NCI-H2227 (cell line): Measurements from ENCODE around the gene CHADL.
"Not testable (repeated sequence)": the region's sequence is repeated elsewhere in the genome, so short reads cannot be mapped to it uniquely, and the experiment has no call there.

Experiments
- DNase-seq: peaks from one replicate; lab custom pipeline; 2025; ENCODE audit not compliant: unreplicated experiment; lab: John Stamatoyannopoulos, UW

CHADL gene, protein sequence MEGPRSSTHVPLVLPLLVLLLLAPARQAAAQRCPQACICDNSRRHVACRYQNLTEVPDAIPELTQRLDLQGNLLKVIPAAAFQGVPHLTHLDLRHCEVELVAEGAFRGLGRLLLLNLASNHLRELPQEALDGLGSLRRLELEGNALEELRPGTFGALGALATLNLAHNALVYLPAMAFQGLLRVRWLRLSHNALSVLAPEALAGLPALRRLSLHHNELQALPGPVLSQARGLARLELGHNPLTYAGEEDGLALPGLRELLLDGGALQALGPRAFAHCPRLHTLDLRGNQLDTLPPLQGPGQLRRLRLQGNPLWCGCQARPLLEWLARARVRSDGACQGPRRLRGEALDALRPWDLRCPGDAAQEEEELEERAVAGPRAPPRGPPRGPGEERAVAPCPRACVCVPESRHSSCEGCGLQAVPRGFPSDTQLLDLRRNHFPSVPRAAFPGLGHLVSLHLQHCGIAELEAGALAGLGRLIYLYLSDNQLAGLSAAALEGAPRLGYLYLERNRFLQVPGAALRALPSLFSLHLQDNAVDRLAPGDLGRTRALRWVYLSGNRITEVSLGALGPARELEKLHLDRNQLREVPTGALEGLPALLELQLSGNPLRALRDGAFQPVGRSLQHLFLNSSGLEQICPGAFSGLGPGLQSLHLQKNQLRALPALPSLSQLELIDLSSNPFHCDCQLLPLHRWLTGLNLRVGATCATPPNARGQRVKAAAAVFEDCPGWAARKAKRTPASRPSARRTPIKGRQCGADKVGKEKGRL

DNA sequence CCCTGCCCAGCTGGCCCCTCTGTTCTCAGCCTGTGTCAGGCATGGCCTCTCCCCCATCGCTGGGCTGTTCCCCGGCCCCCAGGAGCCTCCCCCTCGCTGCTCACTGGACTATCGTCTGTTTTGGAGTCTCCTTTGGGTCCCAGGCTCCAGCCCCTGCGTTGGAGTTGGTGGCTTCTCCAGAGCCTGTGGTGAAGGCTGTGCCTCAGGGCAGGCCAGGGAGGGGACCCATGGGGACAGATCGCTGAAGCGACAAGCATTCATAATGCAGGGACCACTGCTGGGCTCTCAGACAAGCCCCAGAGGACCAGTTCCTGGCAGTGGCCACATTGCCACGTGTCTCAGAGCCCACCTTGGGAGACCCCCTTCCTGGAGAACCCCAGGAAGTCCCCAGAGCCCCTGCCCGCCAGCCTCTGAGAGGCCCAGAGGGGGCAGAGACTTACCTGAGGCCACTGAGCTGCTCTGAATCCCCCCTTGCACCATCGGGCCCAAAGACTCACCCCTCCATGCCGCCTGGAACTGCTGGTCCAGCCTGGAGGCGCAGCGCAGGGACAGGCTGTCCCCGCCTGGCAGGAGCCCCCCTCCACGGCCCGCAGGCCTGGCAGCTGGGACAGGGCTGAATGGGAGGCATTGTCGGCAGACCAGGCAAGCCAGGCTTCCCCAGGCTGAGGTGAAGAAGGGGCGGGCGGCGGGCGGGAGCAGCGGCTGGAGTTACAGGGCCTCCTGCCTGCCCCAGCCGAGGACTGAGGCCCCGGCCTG, at the start of gene CHADL:
TSS of gene CHADL (minus strand) at position 555 of the 756 bp plus-strand sequence. CDS start at position 505, 50 bp downstream.
- peak; percentile 13 for DNase-seq

DNA sequence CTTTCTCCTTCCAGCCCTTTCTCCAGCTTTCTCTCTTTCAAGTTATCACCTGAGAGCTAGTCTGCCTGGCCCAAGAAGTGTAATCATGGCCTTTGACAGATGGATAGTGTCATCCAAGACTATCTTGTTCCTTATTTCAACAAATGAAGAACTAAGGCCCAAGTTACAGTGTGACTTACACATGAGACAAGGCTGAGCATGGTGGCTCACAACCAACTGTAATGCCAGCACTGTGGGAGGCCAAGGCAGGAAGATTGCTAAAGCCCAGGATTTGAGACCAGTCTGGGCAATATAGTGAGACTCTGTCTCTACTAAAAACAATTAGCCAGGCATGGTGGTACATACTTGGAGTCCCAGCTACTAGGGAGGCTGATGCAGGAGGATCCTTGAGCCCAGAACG, 48.9 kb upstream of the CHADL start:
- DNase-seq: no peak

DNA sequence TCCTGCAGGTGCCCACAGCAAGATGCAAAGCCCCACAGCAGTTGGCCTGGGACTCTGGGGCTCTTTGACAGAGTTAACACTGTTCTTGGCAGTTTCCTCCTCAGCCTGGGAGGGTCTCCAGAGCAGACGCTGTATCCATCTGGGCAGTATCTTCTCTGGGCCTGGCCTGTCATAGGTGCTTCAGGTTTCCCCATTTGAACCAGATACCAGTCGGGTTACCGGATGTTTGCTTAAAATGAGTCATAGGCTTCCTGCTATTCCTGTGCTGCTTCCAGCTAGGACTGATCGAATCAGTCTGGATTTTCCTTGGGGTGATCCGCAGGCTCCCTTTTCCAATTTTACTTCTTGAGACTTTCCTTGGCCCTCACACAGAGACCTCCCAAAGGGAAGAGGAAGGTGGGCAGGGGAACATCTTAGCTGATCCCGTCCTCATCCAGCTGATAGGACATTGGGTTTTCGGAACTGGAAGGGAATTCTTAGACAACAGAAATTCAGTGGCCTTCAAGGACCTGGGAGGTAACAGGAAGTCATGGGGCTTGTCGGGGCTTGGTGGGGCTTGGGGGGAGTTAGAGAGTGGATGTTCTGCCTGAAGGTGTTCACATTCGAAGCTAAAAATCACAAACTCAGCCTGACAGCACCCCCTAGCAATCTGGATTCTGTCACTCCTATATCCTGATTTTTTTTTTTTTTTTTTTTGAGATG, 47.7 kb upstream of the CHADL start:
- no peak for DNase-seq

DNA sequence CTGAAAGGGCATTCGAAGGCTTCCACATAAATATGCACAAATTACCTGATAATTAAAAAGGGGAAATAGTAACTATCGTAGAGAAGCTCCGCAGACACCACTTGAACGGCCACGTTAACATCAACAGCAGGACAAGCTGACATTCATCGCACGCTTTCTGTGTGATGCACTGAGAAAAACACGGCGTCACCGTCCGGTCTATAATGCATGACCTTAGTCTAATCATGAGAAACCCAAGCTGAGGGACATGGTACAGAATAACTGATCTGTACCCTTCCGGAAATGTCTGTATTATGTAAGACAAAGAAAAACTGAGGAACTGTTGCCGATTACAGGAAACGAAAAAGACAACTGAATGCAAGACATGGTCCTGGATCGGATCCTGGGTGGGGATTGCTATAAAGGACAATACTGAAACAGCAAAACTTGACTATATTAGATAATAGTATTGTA, 45.9 kb upstream of the CHADL start:
- DNase-seq: peak; percentile 54

DNA sequence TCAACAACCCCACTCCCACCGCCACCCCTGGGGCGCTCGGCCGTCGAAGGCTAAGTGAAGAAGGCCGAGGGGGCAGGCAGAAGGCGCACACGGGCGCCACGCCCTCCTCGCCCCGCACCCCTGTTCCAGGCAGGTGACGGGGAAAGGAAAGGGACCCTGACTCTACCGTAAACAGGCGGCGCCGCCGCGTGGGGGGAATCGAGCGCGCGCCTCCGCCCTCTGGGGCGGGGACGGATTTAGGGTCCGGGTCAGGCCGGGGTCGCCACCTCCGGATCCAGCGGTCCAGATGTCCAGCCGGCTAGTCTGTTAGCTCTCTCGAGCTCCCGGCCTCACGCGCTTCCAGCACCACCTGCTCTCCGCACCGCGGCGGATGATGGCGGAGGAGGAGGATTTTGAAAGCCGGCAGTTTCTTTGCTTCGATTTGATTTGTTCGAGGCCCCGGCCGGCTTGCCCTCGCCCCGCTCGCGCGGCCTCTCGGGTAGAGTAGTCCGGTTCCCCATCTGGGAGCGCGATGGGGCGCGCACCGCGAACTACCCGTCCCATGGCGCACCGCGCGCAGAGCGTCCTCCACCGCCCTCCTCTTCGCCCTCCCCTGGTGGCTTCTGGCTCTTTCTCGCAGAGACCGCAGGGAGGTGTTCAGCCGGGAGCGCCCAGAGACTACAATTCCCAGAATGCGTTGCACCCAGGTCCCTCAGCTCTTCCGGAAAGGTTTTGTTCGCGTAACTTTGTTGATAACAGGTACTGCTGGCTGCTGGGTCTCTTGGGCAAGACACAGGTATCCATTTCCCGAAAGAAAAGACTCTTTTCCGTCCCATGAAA, 45.3 kb upstream of the CHADL start, which contains the start of gene RANGAP1:
TSS of gene RANGAP1 (minus strand) at position 368 of the 819 bp plus-strand sequence. CDS start 5,143 bp downstream, outside the sequence.
- DNase-seq: peak; percentile 98

DNA sequence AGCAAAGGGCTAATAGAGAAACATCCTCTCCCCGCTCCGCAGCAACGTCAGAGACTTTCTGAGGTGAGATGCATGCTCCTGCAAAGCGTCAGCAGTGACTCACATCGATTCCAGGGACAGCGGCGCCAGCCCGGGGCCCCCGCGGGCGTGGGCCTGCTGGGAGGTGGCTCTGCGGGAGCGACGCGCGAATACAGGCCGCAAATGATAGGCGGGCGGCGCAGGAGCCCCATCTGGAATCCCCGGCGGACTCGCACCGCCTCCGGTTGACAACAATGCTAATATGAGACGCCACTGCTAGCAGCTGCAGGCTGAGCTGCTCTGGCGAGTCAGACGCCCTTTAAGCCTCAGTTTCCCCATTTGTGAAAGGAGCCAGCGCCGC, 44.7 kb upstream of the CHADL start:
- peak; percentile 67 for DNase-seq

DNA sequence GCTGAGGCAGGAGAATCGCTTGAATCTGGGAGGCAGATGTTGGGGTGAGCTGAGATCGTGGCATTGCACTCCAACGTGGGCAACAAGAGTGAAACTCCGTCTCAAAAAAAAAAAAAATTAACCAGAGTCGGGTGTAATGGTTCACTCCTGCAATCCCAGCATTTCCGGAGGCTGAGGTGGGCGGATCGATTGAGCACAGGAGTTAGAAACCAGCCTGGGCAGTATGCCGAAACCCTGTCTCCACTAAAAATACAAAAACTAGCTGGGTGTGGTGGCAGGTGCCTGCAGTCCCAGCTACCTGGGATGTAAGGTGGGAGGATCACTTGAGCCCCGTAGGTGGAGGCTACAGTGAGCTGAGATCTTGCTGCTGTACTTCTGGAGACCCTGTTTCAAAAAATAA, 43.7 kb upstream of the CHADL start:
- no peak for DNase-seq

DNA sequence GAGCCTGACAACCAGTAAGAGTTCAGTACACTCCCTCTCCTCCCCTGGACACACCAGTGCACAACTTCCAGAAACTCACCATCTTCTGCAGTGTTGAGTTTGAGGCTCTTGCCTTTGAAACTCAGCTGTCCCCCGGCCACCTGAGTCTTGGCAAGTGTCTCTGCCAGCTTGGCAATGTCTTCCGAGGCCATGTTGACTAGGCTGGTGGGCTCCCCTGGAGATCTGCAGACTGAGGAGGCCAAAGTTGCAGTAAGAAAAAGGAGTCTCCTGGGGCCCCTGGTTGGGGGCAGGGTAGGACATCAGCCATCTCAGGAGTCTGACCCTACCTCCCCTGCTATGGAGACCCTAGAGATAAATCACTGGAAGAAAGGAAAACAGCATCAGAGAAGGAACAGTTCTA, 40.1 kb upstream of the CHADL start:
- no peak for DNase-seq

DNA sequence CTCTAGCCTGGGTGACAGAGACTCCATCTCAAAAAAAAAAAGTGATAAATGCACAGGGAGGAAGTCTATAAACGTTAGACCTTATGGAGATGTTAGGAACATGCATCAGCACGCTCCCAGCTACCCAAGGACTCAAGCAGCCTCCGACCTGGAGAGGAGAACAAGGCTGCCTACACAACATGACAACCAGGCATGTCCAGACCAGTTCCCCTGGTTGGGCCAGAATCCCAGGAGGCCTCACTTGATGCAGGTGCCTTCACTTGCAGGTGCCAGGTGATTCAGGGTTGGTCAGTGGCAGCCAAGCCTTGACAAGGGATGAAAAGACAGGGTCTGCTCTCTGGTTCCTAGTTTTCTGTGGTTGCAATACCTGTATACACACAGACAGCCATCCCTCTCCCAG, 39.3 kb upstream of the CHADL start:
- DNase-seq: no peak

DNA sequence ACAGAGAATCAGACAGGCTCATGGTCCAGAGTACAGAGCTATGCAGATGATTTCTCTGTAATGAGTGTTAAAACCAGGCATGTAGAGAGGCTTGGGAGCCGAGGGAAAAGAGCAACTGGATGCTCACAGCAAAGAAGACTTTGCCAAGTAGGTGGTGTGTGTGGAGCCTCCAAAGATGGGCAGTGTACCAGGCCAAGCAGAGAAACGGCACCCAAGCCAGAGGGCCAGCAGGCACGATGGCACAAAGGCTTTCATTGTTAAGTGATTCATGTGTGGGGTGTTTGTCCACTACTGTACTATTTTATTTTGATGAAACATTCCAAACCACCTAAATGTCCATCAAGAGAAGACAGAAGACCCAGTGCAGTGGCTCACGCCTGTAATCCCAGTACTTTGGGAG, 34.1 kb upstream of the CHADL start:
- no peak for DNase-seq

DNA sequence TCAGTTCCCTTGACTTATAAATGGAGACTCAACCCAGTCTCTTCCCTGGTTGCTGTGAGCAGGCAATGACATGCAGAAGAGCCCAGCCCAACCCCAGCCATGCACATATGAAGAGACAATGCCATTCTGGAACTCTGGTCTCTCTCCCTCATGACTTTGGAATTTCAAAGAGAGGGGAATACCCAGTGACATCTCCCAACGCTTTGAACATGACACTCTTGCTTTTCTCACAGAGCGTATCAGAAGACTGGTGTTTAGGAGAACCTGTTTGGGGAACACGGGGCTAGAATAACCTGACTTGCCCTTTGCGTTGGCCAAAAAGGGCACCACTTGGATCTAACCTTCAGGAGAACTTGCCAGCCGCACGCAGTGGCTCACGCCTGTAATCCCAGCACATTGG, 32.4 kb upstream of the CHADL start:
- no peak for DNase-seq

DNA sequence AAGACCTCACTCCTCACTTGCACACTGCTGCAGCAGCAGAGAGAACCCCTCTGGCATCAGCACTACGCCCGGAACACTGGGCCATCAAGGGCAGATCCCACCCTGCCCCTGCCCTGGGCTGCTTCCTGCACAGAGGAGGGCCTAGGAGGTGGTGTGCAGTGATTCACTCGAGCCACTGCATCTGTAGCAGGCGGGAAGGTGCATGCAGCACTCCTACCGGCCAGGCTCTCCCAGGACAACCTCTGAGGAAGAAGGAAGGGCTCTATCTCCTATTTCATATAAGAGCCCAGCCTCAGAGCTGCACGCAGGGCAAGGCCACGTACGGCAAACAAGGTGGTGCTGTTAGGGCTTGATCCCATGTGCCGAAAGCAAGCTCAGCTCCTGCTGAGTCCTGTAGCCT, 31.1 kb upstream of the CHADL start:
- DNase-seq: no peak

DNA sequence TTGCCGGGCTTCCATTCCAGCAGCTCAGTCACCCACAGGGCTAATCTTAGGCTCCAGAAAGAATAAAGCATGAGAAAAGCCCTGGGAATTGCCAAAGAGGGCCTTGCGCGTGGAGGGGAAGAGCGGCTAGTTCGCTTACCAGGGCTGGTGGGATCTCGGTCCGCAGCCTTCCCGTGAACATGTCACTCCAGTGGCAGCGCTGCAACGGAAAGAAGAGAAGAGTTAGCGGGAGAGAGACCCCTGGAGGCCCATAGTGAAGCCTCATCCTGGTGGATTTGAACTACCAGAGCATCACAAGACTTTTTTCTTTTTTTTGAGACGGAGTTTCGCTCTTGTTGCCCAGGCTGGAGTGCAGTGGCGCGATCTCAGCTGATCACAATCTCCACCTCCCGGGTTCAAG, 27.2 kb upstream of the CHADL start:
- no peak for DNase-seq

DNA sequence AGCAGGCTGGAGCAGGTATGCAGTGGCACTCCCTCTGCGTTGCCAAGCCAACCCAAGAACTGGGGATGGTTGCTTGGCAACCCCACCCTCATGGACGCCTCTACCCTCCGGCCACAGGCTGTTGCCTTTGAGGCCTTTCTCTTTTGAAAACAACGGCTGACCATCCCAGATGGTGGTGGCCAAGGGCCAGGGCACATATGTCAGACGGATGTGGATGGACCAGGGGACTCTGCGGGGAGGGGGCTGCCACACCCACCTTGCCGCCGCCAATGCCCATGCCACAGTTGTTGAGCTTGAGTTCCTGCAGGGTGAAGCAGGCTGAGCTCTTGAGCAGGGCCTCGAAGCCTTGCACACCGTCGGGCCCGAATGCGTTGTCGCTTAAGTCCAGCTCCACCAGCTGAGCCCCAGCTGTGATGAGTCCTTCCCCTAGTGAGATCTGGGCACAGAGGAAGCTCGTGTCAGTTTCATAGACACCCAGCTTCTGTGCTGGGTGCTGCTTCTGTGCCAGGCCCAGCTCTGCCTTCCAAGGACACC, 23.7 kb upstream of the CHADL start:
- DNase-seq: no peak

DNA sequence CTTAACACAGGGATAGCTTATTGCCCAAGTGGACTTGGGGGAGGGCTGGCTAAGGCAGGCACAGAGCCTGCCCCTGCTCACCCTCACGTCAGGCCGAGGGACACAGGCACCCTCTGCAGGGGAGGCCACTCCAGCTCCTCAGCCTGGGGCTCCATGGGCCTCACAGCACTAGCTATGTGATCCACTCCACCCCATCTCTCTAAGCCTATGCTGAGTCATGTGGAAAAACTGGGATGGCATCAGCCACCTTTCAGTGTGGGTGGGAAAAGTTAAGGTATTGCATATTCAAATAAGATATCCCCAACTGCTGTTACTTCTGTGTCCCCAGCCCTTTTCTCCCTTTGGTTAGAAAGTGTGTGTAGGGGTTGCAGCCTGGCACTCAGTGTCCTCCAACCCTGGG, 23.0 kb upstream of the CHADL start:
- DNase-seq: no peak

DNA sequence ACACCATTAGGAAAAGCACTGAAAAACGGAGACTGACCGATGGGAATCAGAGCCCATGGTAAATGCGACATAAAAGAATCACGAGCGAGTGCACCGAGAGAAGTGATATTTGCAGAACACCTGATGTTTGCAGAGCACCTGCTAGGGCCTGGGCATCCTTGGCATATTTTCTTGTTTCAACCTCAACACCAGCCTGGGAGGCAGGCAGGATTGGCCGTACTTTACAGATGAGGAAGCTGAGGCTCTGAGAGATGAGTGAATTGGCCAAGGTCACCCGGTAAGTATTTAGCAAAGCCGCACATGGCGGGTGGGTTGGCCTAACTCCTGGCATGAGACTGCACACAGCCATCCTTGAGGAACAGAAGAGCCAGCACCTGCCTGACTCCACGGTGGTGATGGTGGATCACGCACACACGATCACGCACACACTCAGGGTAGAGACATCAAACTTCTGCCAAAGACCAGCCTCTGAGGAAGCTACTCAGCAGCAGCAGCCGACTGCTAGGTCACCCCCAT, 21.6 kb upstream of the CHADL start:
- DNase-seq: no peak

DNA sequence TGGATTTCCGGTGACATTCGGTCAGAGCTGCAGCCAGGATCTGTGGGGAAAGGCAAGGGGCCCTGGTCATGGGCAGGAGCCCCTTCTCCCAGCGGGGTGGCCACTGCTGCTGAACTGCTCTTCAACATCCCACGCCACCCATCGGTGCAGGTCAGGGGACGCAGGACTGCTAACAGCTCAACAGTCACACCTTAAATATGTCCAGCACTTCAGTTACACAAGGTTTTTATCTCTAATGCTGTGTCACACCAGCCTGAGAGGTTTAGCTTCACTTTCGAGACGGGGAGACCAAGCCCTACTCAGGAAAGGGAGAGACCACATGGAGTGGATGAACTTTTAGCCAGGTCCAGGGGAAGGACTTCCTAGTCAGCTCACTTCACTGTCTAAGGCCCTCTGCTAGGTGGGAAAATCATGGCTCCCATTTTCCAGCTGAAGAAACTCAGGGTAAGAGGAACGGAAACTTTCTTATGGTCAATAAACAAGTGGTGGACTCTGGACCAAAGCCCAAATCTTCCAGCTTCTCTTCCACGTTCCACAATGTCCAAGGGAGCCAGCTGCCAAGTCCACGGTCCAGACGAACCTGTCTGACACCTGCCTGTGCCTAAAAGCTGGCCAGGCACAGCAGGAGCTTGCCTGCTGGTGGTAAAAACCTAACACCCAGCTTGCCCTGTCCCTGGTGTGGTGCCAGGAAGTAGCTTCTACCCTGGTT, 21.0 kb upstream of the CHADL start:
- DNase-seq: no peak

DNA sequence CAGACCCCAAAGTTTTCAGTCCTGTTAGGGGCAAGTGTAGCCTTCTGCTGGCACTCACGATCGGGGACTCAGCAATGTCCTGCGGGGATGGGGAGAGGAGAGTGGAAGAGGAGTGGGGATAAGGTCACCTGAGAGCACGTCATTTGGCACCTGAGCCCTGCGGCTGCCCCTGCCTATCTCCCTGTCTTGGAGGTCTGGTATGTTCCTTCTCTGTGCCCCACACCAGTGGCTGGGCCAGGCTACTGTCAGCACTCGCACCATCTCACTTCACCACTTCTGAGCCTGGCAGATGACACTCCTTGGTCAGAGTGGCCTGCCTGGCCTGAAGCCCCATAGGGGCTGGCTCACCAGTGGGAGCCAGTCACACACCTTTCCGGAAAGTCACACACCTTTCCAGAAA, 20.1 kb upstream of the CHADL start:
- no peak for DNase-seq

DNA sequence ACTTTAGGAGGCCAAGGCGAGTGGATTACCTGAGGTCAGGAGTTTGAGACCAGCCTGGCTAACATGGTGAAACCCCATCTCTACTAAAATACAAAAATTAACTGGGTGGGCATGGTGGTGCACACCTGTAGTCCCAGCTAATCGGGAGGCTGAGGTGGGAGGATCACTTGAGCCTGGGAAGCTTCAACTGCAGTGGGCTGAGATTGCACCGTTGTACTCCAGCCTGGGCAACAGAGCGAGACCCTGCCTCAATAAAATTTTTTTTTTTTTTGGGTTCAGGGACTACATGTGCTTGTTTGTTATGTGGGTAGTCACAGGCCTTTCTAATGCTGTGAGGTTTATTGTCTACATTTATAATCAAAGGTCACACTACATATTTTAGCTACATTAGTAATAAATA, 19.0 kb upstream of the CHADL start:
- DNase-seq: not testable (repeated sequence)
